ENCODE measurements around the gene ERGIC1.

DNA sequence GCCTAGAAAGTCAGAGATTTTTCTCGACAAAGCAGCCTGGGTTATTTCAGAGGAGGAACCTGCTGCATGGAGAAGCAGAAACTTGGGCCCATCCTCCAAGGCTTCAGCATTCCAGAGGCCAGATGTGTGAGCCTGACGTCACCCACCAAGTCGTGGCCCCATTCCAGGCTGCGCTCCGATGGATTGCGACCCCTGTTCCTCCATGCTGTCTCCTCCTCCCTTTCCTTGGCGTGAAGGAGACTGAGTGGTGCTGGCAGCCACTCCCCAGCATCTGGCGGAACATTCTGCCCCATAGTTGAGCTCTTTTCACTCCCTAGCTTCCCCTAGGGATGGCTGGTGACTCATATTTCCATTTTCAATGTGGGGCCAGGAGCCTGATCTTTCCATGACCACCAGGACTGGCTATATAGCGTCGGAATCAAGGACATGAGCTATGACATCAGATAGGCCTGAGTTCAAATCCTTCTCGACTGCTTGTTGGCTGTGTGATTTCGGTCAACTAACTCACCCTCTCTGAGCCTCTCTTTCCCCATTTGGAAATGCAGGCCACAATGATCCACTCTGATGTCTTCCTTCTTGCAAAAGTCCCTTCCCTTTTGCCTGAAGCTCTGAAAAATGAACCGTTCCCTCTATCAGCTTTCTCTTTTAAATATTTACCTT lies 38.6 kb upstream of the ERGIC1 start:
- TF ChIP-seq TARDBP (IDR thresholded peaks at IDR 0.05): no peak
- no peak for TF ChIP-seq FOXK2 (IDR thresholded peaks at IDR 0.05)
- TF ChIP-seq FOXA1 (IDR thresholded peaks at IDR 0.05): no peak
- TF ChIP-seq, protein P1, sequence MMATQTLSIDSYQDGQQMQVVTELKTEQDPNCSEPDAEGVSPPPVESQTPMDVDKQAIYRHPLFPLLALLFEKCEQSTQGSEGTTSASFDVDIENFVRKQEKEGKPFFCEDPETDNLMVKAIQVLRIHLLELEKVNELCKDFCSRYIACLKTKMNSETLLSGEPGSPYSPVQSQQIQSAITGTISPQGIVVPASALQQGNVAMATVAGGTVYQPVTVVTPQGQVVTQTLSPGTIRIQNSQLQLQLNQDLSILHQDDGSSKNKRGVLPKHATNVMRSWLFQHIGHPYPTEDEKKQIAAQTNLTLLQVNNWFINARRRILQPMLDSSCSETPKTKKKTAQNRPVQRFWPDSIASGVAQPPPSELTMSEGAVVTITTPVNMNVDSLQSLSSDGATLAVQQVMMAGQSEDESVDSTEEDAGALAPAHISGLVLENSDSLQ (IDR thresholded peaks at IDR 0.05): no peak
- no peak for TF ChIP-seq HDGF (IDR thresholded peaks at IDR 0.05; ENCODE audit: borderline replicate concordance)
- no peak for TF ChIP-seq ZNF384 (IDR thresholded peaks at IDR 0.05)
- TF ChIP-seq CTBP1 (IDR thresholded peaks at IDR 0.05; ENCODE audit: borderline replicate concordance): no peak
- no peak for TF ChIP-seq SUZ12 (IDR thresholded peaks at IDR 0.05)
- TF ChIP-seq BHLHE40 (IDR thresholded peaks at IDR 0.05; ENCODE audit: borderline replicate concordance): no peak
- no peak for TF ChIP-seq ARNT (IDR thresholded peaks at IDR 0.05)
- TF ChIP-seq NFRKB (IDR thresholded peaks at IDR 0.05): no peak
- TF ChIP-seq SP1 (IDR thresholded peaks at IDR 0.05): no peak

Measured in HEK293T (cell line).